HG03354 (cell line): ENCODE results near the gene LINC01488.

Source experiments
- ATAC-seq: cut with Tn5 transposase; IDR thresholded peaks from one replicate; pipeline ENCODE4 v1.9.1; 2021; ENCODE audit warnings: mild to moderate bottlenecking; ENCODE audit not compliant: unreplicated experiment, poor library complexity, severe bottlenecking

LINC01488 gene

GRCh38 chr11:69539416-69540117 is 58.1 kb downstream of the LINC01488 start:
- no peak for ATAC-seq

GRCh38 chr11:69540118-69541000 is 58.9 kb downstream of the LINC01488 start:
- ATAC-seq: no peak

GRCh38 chr11:69541001-69541285 is 59.5 kb downstream of the LINC01488 start:
- no peak for ATAC-seq

GRCh38 chr11:69541501-69542313 is 60.2 kb downstream of the LINC01488 start:
- ATAC-seq: no peak

GRCh38 chr11:69542314-69543168 is 61.1 kb downstream of the LINC01488 start:
- no peak for ATAC-seq
